Adrenal gland (tissue), 12 donors: ENCODE results near the gene RFX1. TPM values are rescaled to one million over a fixed set of nuclear protein-coding genes. Genes with fewer than 3 reads are reported as not detected.
A peak's percentile ranks its signal among the peaks of the same experiment; 100 is the strongest.

Experiments
- DNase-seq, 7 donors: peaks; one replicate each; pipeline ENCODE4 v3.0.0-alpha.2; 2019 to 2020
- H3K27ac ChIP-seq, 5 donors: fragments of 200-600 bp; sonication (generic) in 4 of 5; 1 replicate in 3 of 5; 2 replicates in 2 of 5; pipeline versions ENCODE4 v1.5.1 to v1.8.0; 2016 to 2020; ENCODE audit warnings: mild to moderate bottlenecking in 1 of 5
- H3K27me3 ChIP-seq: fragments of 200-600 bp; 2 replicates; pipeline ENCODE4 v1.8.0; 2021
- H3K36me3 ChIP-seq, 2 donors: fragments of 200-600 bp; replicated peaks in 1 of 2; 1 replicate in 1 of 2; 2 replicates in 1 of 2; pipeline versions ENCODE4 v1.5.1 to v1.8.0; 2018 to 2022
- H3K4me1 ChIP-seq, 2 donors: fragments of 200-600 bp; replicated peaks in 1 of 2; 1 replicate in 1 of 2; 2 replicates in 1 of 2; pipeline versions ENCODE4 v1.5.1 to v1.8.0; 2018 to 2021
- H3K4me3 ChIP-seq, 4 donors: fragments of 200-600 bp; sonication (generic) in 3 of 4; one replicate each; pipeline ENCODE4 v1.5.1; 2016 to 2018
- H3K9me3 ChIP-seq, 3 donors: fragments of 200-600 bp; sonication (generic) in 1 of 3; replicated peaks in 1 of 3; 1 replicate in 2 of 3; 2 replicates in 1 of 3; pipeline versions ENCODE4 v1.5.1 to v1.8.0; 2016 to 2021
- POLR2A ChIP-seq, 2 donors: fragments of 450-650 bp; IDR thresholded peaks; one replicate each; pipeline ENCODE4 v1.6.1; 2017; ENCODE audit warnings: antibody characterized with exemption in 2 of 2, mild to moderate bottlenecking in 2 of 2, moderate library complexity in 1 of 2
- WGBS, 4 donors: extraction: QIAGEN DNeasy Blood & Tissue Kit in 2 of 4; methylation state at CpG; one replicate each; pipeline versions ENCODE4 v1.1.5 to v1.1.7; 2013 to 2017; 5-methylcytosine and 5-hydroxymethylcytosine counted together
- intact Hi-C, 2 donors: fragments of 100-400 bp; cut with DNase I; formaldehyde crosslinking; loops; one replicate each; pipeline versions ENCODE4 v1.14.1 to v1.15.0; 2022 to 2023
- polyA plus RNA-seq, 3 donors: library from polyadenylated mRNA; stranded (reverse); fragments of 200-250 nt in 2 of 3; fragments of 350-450 nt in 1 of 3; fragmentation: Illumina TruSeq in 1 of 3; extraction: RNeasy Lipid Tissue Mini Kit (QIAGEN cat#74804) in 1 of 3; gene quantifications; one replicate each; pipeline ENCODE4 v1.2.3, GENCODE V29; 2013 to 2014
- total RNA-seq, 9 donors: library from RNA; depleted of rRNA in 4 of 9; stranded (reverse); fragments of >200 nt in 4 of 9; fragments of 120-200 nt in 1 of 9; fragmentation: NEBNext Ultra II Directional in 1 of 9; extraction: Animal tissue kit (Norgen Biotek cat#: 25700) in 1 of 9; gene quantifications; one replicate each; pipeline versions ENCODE4 v1.1.0 to v1.2.4, GENCODE V29; 2013 to 2023
- TF ChIP-seq, protein P1 (sequence below), 6 experiments: fragments of 450-650 bp in 4 of 6; fragments of 200-600 bp in 2 of 6; sonication (generic) in 1 of 6; IDR thresholded peaks; 1 replicate in 5 of 6; 2 replicates in 1 of 6; pipeline versions ENCODE4 v1.5.1 to v1.8.0; 2016 to 2021; ENCODE audit warnings: antibody characterized with exemption in 6 of 6, mild to moderate bottlenecking in 2 of 6, moderate library complexity in 1 of 6
- donor health status: healthy with polysubstance abuse.
- donor health status: Bipolar disorder and iron deficiency.
- donor health status: DM: yes; HTN: yes; CAD: no.
- donor health status: DM: no; HTN: no; CAD: no.
- donor health status: DM: no; HTN: no; CAD: no.
- donor health status: DM: yes; HTN: yes; CAD: no.

RFX1 gene
- total and polyA plus RNA-seq, 12 donors, result 1.4 to 21.4 (median 7.0) TPM

- WGBS, 4 donors, result 0 to 1% (median 0%) methylated on average over 2 to 63 of the region's 65 CpGs
- TF ChIP-seq, protein P1, sequence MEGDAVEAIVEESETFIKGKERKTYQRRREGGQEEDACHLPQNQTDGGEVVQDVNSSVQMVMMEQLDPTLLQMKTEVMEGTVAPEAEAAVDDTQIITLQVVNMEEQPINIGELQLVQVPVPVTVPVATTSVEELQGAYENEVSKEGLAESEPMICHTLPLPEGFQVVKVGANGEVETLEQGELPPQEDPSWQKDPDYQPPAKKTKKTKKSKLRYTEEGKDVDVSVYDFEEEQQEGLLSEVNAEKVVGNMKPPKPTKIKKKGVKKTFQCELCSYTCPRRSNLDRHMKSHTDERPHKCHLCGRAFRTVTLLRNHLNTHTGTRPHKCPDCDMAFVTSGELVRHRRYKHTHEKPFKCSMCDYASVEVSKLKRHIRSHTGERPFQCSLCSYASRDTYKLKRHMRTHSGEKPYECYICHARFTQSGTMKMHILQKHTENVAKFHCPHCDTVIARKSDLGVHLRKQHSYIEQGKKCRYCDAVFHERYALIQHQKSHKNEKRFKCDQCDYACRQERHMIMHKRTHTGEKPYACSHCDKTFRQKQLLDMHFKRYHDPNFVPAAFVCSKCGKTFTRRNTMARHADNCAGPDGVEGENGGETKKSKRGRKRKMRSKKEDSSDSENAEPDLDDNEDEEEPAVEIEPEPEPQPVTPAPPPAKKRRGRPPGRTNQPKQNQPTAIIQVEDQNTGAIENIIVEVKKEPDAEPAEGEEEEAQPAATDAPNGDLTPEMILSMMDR (IDR thresholded peaks at IDR 0.05), result peak in 1 of 6 experiments; percentile 7
- peak in 1 of 2 donors; percentile 22 for TF ChIP-seq POLR2A (IDR thresholded peaks at IDR 0.05)
- peak within 1 kb of the TSS in 4 of 5 donors; percentile 57 to 84 (median 69) for H3K27ac ChIP-seq
Observed at GRCh38 chr19:13952154-13952930, 53.8 kb downstream of the RFX1 start, which contains the start of gene DCAF15. Gene DCAF15 (plus strand): TSS chr19:13952509. CDS start chr19:13952513, 4 bp downstream.

GRCh38 chr19:13951799-13952153, 54.3 kb downstream of the RFX1 start:
- Histone ChIP-seq H3K9me3 (no peaks in the 10 kb centered on the region), H3K4me1 (peaks cover 10 to 13% of the 10 kb centered on the region in 2 donors), H3K27ac (no peak overlapping the region), H3K27me3 (no peaks in the 10 kb centered on the region), H3K36me3 (peaks cover 0 to 23% of the 10 kb centered on the region in 2 donors), H3K4me3 (peak overlapping the region in 1 of 4 donors; percentile 43)
- WGBS, 4 donors, result 8 to 13% (median 10%) methylated on average over 18 to 20 of the region's 20 CpGs
- TF ChIP-seq, protein P1 (IDR thresholded peaks at IDR 0.05), result no peak
- no peak for TF ChIP-seq POLR2A (IDR thresholded peaks at IDR 0.05)
- intact Hi-C loops, result no loop called here
- DNase-seq, result no peak

More at GRCh38 chr19:13952154-13952930, 53.8 kb downstream of the RFX1 start, which contains the start of gene DCAF15:
- DNase-seq, result peak; percentile 99 to 100 (median 100)
- intact Hi-C loops, result no loop called here
- Histone ChIP-seq H3K4me1 (peaks cover 10 to 13% of the 10 kb centered on the region in 2 donors), H3K4me3 (peak within 1 kb of the TSS in 3 of 4 donors; percentile 42 to 89 (median 75)), H3K9me3 (no peaks in the 10 kb centered on the region), H3K36me3 (peaks cover 0 to 28% of the 10 kb centered on the region in 2 donors), H3K27me3 (no peaks in the 10 kb centered on the region)

- WGBS, 4 donors, result 71 to 90% (median 84%) methylated on average over 2 of the region's 2 CpGs
- intact Hi-C loops, result no loop called here
- Histone ChIP-seq H3K4me1 (peaks cover 10 to 13% of the 10 kb centered on the region in 2 donors), H3K9me3 (no peaks in the 10 kb centered on the region), H3K27ac (no peak overlapping the region), H3K27me3 (no peaks in the 10 kb centered on the region), H3K36me3 (peaks cover 0 to 15% of the 10 kb centered on the region in 2 donors), H3K4me3 (no peak overlapping the region)
- no peak for TF ChIP-seq POLR2A (IDR thresholded peaks at IDR 0.05)
- TF ChIP-seq, protein P1 (IDR thresholded peaks at IDR 0.05), result no peak
- DNase-seq, result no peak
Observed at GRCh38 chr19:13951043-13951442, 55.1 kb downstream of the RFX1 start.

DNA sequence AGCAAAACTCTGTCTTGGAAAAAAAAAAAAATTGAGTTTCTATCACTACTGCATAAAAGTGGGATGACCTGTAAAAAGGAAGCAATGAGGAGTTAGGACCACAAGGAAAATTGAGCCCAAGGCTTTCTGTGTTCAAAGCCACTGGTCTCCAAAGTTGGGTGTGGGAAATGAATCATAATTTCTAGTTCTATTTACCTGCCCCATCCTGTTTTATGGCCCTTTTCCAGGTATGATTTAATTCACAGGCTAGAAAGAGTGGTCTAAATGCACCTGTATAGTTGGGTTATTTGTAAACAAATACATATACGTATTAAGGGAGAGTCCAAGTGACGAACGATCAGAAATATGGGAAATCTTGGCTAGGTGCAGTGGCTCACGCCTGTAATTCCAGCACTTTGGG, 59.7 kb downstream of the RFX1 start:
- no peaks in the 10 kb centered on the region for H3K9me3 ChIP-seq
- H3K36me3 ChIP-seq, result no peaks in the 10 kb centered on the region
- WGBS, 4 donors, result 78 to 91% (median 83%) methylated on average over 4 of the region's 4 CpGs
- intact Hi-C loops, result no loop called here
- H3K4me1 ChIP-seq, result no peaks in the 10 kb centered on the region
- no peaks in the 10 kb centered on the region for H3K27me3 ChIP-seq
- no peak for TF ChIP-seq POLR2A (IDR thresholded peaks at IDR 0.05)
- TF ChIP-seq, protein P1 (IDR thresholded peaks at IDR 0.05), result no peak
- H3K27ac ChIP-seq, result no peak overlapping the region
- no peak overlapping the region for H3K4me3 ChIP-seq
- no peak for DNase-seq
